ENCODE results near the gene TUBA8.
"Not testable (repeated sequence)": the region's sequence is repeated elsewhere in the genome, so short reads cannot be mapped to it uniquely, and the experiment has no call there.

Gene TUBA8

GRCh38 chr22:18077639-18078328 lies 32.8 kb upstream of the TUBA8 start, which contains the start of gene PEX26:
TSS of gene PEX26 (plus strand) at chr22:18077990. CDS start at chr22:18078377, 387 bp downstream.
- peak; percentile 89 for DNase-seq

DNA sequence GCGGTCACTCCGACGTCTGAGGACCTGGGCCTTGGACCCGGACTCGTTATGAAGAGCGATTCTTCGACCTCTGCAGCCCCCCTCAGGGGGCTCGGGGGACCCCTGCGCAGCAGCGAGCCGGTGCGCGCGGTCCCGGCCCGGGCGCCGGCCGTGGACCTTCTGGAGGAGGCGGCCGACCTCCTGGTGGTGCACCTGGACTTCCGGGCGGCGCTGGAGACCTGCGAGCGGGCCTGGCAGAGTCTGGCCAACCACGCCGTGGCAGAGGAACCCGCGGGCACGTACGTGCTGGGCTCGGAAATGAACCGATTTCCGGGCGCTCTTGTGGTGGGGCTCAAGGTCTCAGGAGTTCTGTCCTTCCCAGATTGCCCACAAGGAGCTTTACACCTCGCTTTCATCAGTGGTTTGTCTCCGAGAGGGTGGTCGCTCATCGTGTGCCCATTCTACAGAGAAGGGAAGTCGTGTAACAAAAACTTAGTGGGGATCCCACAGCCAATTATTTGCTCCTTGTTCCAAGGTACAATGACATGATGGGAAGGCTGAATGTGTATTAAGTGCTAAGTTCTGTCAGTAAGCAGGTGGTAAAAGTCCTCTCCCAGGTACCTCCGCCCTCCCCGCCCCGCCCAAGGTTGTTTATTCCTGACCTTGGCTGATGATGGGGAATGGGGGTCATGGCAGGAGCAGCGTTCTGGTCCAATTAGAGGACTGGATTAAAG lies 32.1 kb upstream of the TUBA8 start:
- no peak for DNase-seq

DNA sequence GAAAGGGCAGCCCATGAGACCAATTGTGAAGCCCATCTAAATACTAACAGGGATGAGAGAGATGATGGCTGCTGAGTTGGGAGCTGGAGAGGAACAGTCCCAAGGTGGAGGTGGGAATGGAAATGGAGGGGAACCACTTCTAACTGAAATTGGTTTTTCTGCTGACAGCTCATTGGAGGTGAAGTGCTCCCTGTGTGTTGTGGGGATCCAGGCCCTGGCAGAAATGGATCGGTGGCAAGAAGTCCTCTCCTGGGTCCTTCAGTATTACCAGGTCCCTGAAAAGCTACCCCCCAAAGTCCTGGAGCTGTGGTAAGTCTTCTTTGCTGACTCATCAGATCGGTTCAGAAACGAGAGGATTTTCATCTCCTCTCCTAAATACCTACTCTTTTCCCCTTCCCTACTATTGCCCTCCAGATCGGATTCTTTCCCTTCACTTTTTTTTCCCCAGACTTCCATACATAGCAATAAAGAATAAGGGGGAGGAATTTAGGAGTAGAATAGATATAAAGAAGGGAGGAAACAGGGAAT lies 30.8 kb upstream of the TUBA8 start:
- DNase-seq, result no peak

GRCh38 chr22:18081416-18081815 lies 29.2 kb upstream of the TUBA8 start:
- DNase-seq, result no peak

DNA sequence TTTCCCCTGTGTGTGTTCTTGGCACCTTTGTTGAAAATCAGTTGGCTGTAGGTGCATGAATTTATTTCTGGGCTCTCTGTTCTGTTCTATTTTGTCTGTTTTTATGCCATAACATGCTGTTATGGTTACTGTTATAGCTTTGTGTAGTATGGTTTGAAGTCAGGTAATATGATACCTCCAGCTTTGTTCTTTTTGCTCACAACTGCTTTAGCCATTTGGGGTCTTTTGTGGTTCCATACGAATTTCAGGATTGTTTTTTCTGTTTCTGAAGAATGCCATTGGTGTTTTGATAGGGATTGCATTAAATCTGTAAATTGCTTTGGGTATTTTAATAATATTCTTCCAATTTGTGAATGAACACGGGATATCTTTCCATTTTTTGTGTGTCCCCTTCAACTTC lies 28.1 kb upstream of the TUBA8 start:
- DNase-seq, result no peak

DNA sequence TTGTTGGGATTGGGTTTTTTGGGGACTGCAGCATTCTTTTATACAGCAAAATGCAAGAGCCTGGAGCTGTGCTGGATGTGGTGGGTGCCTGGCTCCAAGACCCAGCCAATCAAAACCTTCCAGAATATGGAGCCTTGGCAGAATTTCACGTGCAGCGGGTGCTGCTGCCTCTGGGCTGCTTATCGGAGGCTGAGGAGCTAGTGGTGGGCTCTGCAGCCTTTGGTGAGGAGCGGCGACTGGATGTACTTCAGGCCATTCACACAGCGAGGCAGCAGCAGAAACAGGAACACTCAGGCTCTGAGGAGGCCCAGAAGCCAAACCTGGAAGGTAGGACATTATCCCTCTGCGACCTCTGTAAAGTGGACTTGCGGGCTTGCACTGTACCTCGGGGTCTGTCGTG lies 27.2 kb upstream of the TUBA8 start:
- DNase-seq, result no peak

DNA sequence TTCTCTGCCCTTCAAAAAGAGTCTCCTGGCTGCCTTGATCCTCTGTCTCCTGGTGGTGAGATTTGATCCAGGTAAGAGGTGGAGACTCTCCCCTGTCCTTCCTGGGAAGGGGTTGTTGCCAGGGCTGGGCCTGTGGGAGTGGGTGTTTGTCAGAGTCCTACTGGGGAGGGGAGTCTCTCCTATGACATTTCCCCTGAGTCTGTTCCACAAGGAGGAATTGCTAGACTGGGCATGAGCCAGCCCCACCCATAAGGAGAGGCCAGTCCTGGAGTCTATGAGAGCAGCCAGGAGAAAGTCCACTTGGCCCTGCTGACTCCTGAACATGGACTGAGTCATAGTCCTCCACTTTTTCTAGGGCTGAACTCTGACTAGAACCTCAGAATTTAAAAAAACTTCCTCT lies 25.4 kb upstream of the TUBA8 start:
- no peak for DNase-seq

- no peak for DNase-seq
Observed at GRCh38 chr22:18087350-18087855, 23.2 kb upstream of the TUBA8 start.

GRCh38 chr22:18088825-18089568 lies 21.6 kb upstream of the TUBA8 start:
- DNase-seq, result no peak

DNA sequence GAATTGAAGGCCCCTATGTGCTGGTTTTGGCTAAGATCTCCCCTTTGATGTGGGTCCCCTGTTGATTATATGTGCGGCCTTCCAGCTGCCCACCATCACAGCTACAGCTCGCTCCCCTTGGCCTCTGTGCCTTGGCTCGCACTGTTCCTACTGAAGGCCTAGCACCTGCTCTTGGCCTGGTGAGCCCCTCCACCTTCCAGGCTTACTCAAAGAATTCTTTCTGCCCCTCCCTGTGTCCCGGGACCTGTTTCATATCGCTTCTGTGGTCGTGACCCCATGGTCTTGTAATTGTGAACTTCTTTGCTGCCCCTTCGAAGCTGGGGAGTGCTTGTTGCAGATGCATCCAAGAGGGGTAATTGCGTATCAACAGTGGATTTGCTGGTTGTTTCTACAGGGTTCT lies 20.3 kb upstream of the TUBA8 start:
- no peak for DNase-seq

- DNase-seq, result no peak
Observed at GRCh38 chr22:18091478-18091877, 19.1 kb upstream of the TUBA8 start.

GRCh38 chr22:18091916-18092526 lies 18.6 kb upstream of the TUBA8 start:
- no peak for DNase-seq

GRCh38 chr22:18093661-18094060 lies 16.9 kb upstream of the TUBA8 start:
- DNase-seq, result no peak

DNA sequence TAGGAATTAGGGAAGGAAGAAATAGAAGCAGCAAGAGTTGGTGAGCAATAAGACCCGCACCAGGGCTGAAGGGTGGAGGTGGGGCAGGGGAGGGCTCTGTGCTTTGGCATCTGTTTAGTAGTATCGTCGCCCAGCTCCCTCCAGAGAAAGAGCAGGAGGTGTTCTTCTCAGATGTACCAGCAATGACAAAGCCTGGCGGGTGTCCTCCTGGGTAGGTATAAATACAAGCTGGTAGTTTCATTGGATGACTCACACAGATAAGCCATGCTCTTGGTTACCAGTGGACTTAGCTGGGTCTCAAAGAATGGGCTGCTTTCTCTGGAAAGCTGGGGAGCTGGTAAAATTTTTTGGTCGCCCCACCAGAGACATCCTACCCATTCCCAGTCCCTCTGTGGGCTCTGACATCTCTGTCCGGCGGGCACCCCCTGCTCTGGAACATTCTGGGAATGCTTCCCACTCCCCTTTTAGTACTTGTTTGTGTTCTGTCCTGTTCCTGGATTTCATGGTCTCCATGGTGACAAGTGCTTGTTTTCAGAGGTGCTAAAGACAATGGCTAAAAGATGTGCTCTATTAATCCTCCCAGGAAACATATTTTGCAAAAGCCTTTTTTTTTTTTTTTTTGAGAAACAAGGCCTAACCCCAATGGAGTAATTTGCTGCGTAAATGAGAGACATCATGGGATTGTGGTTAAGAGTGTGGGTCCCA lies 15.4 kb upstream of the TUBA8 start:
- no peak for DNase-seq

GRCh38 chr22:18096823-18097222 lies 13.8 kb upstream of the TUBA8 start:
- DNase-seq, result no peak

- DNase-seq, result no peak
Observed at GRCh38 chr22:18100781-18101180, 9.8 kb upstream of the TUBA8 start.

DNA sequence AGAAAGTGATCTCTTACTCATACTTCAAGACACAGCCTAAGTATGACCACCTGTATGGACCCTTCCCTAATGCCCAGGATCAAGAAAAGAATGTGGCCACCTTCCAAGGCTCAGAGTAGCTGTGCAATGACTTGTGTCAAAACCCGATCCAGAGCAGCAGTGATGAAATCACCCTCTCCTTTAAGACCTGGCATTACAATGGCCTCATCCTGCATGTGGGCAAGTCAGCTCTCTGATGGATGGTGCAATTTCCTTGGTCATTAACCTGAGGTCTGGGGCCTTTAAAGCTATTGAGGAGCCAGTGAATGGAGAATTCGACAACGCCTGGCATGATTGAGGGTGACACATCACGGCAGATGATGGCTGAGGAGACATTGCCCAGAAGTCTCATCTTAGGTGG lies 9.1 kb upstream of the TUBA8 start:
- DNase-seq, result no peak

GRCh38 chr22:18103527-18104269 lies 6.9 kb upstream of the TUBA8 start:
- no peak for DNase-seq

DNA sequence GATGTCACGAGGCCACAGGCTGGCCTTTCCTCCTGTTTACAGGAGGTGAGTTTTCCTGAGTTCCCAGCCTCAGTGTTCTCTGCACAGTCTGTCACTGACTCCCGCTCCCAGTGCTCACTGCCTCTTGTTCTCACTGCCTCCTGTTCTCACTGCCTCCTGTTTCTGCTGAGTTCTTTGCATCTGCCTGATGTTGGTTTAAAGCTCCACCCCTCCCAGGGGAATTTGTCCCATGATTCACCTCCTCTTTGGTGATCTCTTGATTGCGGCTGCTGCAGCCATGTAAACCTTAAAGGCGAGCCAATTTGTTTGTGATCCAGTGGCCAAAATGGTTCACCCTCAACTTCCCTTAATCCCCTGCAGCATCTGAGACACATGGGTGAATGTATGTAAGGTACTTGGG lies 6.0 kb upstream of the TUBA8 start:
- DNase-seq, result no peak

GRCh38 chr22:18105981-18106380 lies 4.6 kb upstream of the TUBA8 start:
- not testable (repeated sequence) for DNase-seq

DNA sequence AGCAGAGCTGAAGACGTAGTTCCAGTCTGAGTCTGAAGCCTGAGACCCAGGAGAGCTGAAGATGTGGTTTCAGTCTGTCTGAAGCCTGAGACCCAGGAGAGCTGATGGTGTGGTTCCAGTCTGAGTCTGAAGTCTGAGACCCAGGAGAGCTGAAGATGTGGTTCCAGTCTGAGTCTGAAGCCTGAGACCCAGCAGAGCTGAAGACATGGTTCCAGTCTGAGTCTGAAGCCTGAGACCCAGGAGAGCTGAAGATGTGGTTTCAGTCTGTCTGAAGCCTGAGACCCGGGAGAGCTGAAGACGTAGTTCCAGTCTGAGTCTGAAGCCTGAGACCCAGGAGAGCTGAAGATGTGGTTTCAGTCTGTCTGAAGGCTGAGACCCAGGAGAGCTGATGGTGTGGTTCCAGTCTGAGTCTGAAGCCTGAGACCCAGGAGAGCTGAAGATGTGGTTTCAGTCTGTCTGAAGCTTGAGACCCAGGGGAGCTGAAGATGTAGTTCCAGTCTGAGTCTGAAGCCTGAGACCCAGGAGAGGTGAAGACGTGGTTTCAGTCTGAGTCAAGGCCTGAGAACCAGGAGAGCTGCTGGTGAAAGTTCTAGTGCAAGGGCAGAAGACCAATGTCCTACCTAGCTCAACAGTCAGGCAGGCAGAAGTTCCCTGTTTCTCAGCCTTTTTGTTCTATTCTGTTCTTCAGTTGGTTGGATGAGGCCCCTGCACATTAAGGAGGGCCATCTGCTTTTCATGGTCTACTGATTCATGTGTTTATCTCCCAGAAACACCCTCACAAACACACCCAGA lies 3.9 kb upstream of the TUBA8 start:
- DNase-seq, result not testable (repeated sequence)

All from NCI-H2227 treated with DMSO at 0.1 percent for 48 hours (cell line).